ENCODE data around the gene LDLRAD2.

GRCh38 chr1:21770201-21770600 lies 41.9 kb upstream of the LDLRAD2 start:
- TF ChIP-seq POLR2A (IDR thresholded peaks at IDR 0.05), result no peak
- no peak for TF ChIP-seq CTCF (IDR thresholded peaks at IDR 0.05)
